ENCODE results near the gene ROPN1. TPM values are rescaled to one million over a fixed set of nuclear protein-coding genes. Genes with fewer than 3 reads are reported as not detected.

ROPN1 gene
- total and polyA plus RNA-seq, 2 of the 4 experiments (the other 2 are of a cell fraction) = 0.03 to 0.18 TPM

DNA sequence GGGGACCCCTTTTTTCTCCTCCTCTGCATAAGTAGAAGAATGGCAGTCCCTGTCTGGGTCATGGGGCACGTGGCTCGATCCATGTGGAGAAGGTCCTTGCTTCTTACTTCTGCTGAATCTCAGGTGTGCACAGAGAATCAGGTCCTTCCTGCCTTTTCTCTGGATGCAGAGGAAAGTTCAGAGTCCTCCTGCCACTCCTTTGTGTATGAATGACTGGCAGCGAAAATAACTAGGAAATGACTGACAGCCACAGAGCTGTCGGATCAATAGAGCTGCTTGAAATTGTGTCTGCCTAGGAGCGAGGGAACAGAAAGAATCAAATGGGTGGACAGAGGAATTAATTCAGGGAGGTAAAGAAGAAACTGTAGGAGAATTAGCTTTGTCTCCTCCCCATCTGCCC, 49.6 kb upstream of the ROPN1 start:
- no peaks in the 10 kb centered on the region; the same call in 1 of the 2 replicates for H3K9me1 ChIP-seq (ENCODE audit: insufficient read depth, low read length)
- in situ Hi-C loops (cut with MboI; ENCODE audit: low sequenced_read_pairs) (no loop called here), intact Hi-C loops (cut with micrococcal nuclease) (no loop called here), dilution Hi-C loops (cut with HindIII; ENCODE audit: low sequenced_read_pairs, unreplicated experiment) (no loop called here)
- no peaks in the 10 kb centered on the region for H3K36me3 ChIP-seq (ENCODE audit: control insufficient read depth, insufficient read depth, low read length)
- H3K4ac ChIP-seq (ENCODE audit: low read depth, low read length) = no peak overlapping the region
- BruUV-seq (replicated peaks) = no TSS peak
- H2BK20ac ChIP-seq (ENCODE audit: low read depth, low read length) = no peak overlapping the region
- no peak overlapping the region for H3K9ac ChIP-seq (ENCODE audit: low read depth, low read length)
- TF ChIP-seq CEBPB (IDR thresholded peaks at IDR 0.05; ENCODE audit: low read depth, low read length) (no peak), FOS (IDR thresholded peaks at IDR 0.05; ENCODE audit: low read depth, low read length) (no peak), RAD21 (IDR thresholded peaks at IDR 0.05; ENCODE audit: low read length) (no peak), RCOR1 (IDR thresholded peaks at IDR 0.05; ENCODE audit: insufficient replicate concordance, low read length) (no peak), MAFK (IDR thresholded peaks at IDR 0.05; ENCODE audit: low read depth, low read length) (no peak), MXI1 (IDR thresholded peaks at IDR 0.05; ENCODE audit: borderline replicate concordance, low read depth, low read length) (no peak), NFE2L2 (IDR thresholded peaks at IDR 0.05; ENCODE audit: low read depth, low read length) (no peak)
- peaks cover 36% of the 10 kb centered on the region for H3K27me3 ChIP-seq (ENCODE audit: control insufficient read depth, insufficient read depth, low read length)
- H4K5ac ChIP-seq (ENCODE audit: low read depth, low read length) = no peak overlapping the region
- no peak overlapping the region for H2AFZ ChIP-seq (replicated peaks; ENCODE audit: low read length, poor library complexity)
- no peak overlapping the region for H3K56ac ChIP-seq (ENCODE audit: extremely low read depth, insufficient read depth, low read length)
- DNase-seq = no peak
- H2AK9ac ChIP-seq (replicated peaks; ENCODE audit: low read depth, low read length, poor library complexity) = no peak overlapping the region
- POLR2A ChIA-PET (ENCODE audit: unreplicated experiment) = no interaction called here
- H4K8ac ChIP-seq (ENCODE audit: low read depth in 2 of 2, low read length in 2 of 2) = no peak overlapping the region
- no peak overlapping the region for H3K14ac ChIP-seq (replicated peaks; ENCODE audit: low read depth, low read length)
- WGBS, 2 experiments (ENCODE audit: extremely low coverage in 2 of 2, insufficient read length in 1 of 2) = 60% methylated on average over 1 of the region's 5 CpGs; no CpG with 5 or more reads in 1 of the 2 experiments
- no peak overlapping the region for H2AK5ac ChIP-seq (ENCODE audit: low read depth, low read length)
- no peak overlapping the region for H3K4me3 ChIP-seq (ENCODE audit: insufficient read depth, low read depth, low read length)
- no peak overlapping the region for H3K18ac ChIP-seq (ENCODE audit: low read depth, low read length)
- CTCF ChIA-PET = interaction anchor here (2.1 kb wide), 1 partner anchor 8 kb away, joined by 5 read pairs; the partner anchor contains the start of gene KALRN
- no peak overlapping the region for H4K91ac ChIP-seq (ENCODE audit: insufficient read depth, low read depth, low read length)
- H2BK5ac ChIP-seq (ENCODE audit: low read depth, low read length, poor library complexity, severe bottlenecking) = no peak overlapping the region
- no peak overlapping the region for H2BK120ac ChIP-seq (ENCODE audit: low read depth, low read length)
- H3K79me1 ChIP-seq (ENCODE audit: low read depth in 1 of 2, low read length in 2 of 2) = peaks cover 0 to 3% of the 10 kb centered on the region in 2 experiments; a peak in 2 of 4 replicates
- H3K23ac ChIP-seq (ENCODE audit: low read depth, low read length) = no peak overlapping the region
- no peak overlapping the region for H2BK15ac ChIP-seq (ENCODE audit: low read depth, low read length)
- no peaks in the 10 kb centered on the region for H4K20me1 ChIP-seq (ENCODE audit: insufficient read depth, low read length)
- no peaks in the 10 kb centered on the region for H3K9me3 ChIP-seq (ENCODE audit: control insufficient read depth, insufficient read depth, low read length)
- no peak overlapping the region for H3K27ac ChIP-seq (ENCODE audit: insufficient read depth, low read length)
- H3K4me1 ChIP-seq (ENCODE audit: control insufficient read depth, insufficient read depth, low read length) = no peaks in the 10 kb centered on the region
- no peak for ATAC-seq (ENCODE audit: low read depth)
- H3K4me2 ChIP-seq (ENCODE audit: low read depth, low read length) = no peak overlapping the region

Data from IMR-90 (cell line).